ENCODE results near the gene FCGR3B.
"Not testable (repeated sequence)": the region's sequence is repeated elsewhere in the genome, so short reads cannot be mapped to it uniquely, and the experiment has no call there.

Gene FCGR3B

DNA sequence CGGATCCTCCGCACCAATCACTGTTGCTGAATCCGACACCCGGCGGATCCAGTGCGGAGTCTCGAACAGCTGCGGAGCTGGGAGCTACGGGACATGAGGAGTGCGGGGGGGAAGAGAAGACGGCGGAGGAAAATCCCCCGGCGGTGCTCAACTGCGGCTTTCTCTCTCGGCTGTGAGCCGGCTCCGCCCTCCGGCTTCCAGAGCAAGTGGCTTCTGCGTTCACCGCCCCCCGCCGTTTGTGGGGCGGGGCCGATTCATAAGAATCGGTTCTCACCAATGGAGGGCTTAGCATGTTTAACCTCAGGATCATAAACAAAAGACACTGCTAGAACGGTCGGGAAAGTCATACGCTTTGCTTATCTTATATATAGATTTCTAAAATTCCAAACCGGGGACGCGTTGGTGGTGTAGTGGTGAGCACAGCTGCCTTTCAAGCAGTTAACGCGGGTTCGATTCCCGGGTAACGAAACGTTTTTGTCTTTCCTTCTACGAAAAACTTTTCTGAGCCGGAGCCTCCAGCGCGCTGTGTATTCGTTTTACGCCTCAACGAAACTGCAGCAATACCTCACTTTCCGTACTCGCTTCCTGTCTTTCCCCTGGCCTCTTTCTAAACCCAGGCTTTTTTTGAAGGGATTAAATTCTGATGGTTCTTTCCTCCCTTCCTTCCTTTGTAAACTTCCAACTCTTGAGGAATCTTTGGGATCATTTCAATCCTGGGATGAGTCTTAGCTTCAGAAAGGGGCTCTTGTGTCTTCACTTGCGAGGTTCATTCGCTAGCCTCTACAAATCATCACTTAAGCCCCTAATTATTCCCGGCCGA is 18.4 kb downstream of the FCGR3B start:
- H3K4me3 ChIP-seq (ENCODE audit: low read depth, low read length), result peak overlapping the region; percentile 35
- H3K27ac ChIP-seq (ENCODE audit: extremely low read depth, low read depth, low read length), result peak overlapping the region; percentile 65
- H3K4me1 ChIP-seq (ENCODE audit: control insufficient read depth, insufficient read depth, low read length); CTCF ChIA-PET; H3K9me3 ChIP-seq (ENCODE audit: control insufficient read depth, insufficient read depth, low read depth, low read length); H3K36me3 ChIP-seq (ENCODE audit: control insufficient read depth in 2 of 2, insufficient read depth in 1 of 2, low read length in 2 of 2): not testable (repeated sequence)
- POLR2A ChIA-PET, result interaction anchor here (0.7 to 1.3 kb wide), 2 partner anchors 114 to 151 kb away, joined by 4 to 6 read pairs; no protein-coding TSS in a partner anchor
- TF ChIP-seq ZNF501 (tag by site-specific recombination; IDR thresholded peaks at IDR 0.05) (peak; percentile 70; the same call in 1 of the 2 replicates), KLF16 (tag by site-specific recombination; IDR thresholded peaks at IDR 0.05) (peak; percentile 44; the same call in 1 of the 2 replicates), PRDM1 (tag by site-specific recombination; IDR thresholded peaks at IDR 0.05) (peak; percentile 73), ZSCAN30 (tag by site-specific recombination; IDR thresholded peaks at IDR 0.05) (peak; percentile 76), ZFHX2 (tag by site-specific recombination; conservative IDR thresholded peaks at IDR 0.05) (0 out of 2 replicates have a peak, but pooled peaks have one; percentile 34), ZNF610 (tag by site-specific recombination; IDR thresholded peaks at IDR 0.05; ENCODE audit: borderline replicate concordance) (peak; percentile 57; the same call in 1 of the 2 replicates), SP2 (tag by site-specific recombination; IDR thresholded peaks at IDR 0.05) (peak; percentile 53), GFI1B (tag by site-specific recombination; IDR thresholded peaks at IDR 0.05) (0 out of 2 replicates have a peak, but pooled peaks have one; percentile 37), ZNF561 (tag by site-specific recombination; IDR thresholded peaks at IDR 0.05; ENCODE audit: borderline replicate concordance) (peak; percentile 61; the same call in 1 of the 2 replicates), ZNF639 (tag by site-specific recombination; IDR thresholded peaks at IDR 0.05) (peak; percentile 84), ZBTB26 (tag by site-specific recombination; optimal IDR thresholded peaks at IDR 0.05) (peak; percentile 31), ZNF341 (tag by site-specific recombination; IDR thresholded peaks at IDR 0.05; ENCODE audit: low read depth) (peak; percentile 83), ZEB2 (tag by site-specific recombination; IDR thresholded peaks at IDR 0.05) (peak; percentile 81), ZBTB20 (tag by site-specific recombination; IDR thresholded peaks at IDR 0.05) (peak; percentile 36; the same call in 1 of the 2 replicates), KLF8 (tag by site-specific recombination; IDR thresholded peaks at IDR 0.05) (0 out of 2 replicates have a peak, but pooled peaks have one; percentile 58), ZNF2 (tag by site-specific recombination; IDR thresholded peaks at IDR 0.05) (peak; percentile 88), KLF10 (tag by site-specific recombination; IDR thresholded peaks at IDR 0.05) (peak; percentile 48; the same call in 1 of the 2 replicates), ZNF184 (tag by site-specific recombination; IDR thresholded peaks at IDR 0.05) (peak; percentile 44; the same call in 1 of the 2 replicates), TRIM28 (IDR thresholded peaks at IDR 0.05; ENCODE audit: borderline replicate concordance, low read length) (peak; percentile 51; the same call in 1 of the 2 replicates), ZNF558 (tag by site-specific recombination; IDR thresholded peaks at IDR 0.05) (peak; percentile 68; the same call in 1 of the 2 replicates), ZFP37 (tag by site-specific recombination; IDR thresholded peaks at IDR 0.05) (peak; percentile 66; the same call in 1 of the 2 replicates), ZNF600 (tag by site-specific recombination; IDR thresholded peaks at IDR 0.05) (peak; percentile 85)
- TF ChIP-seq, protein P1, sequence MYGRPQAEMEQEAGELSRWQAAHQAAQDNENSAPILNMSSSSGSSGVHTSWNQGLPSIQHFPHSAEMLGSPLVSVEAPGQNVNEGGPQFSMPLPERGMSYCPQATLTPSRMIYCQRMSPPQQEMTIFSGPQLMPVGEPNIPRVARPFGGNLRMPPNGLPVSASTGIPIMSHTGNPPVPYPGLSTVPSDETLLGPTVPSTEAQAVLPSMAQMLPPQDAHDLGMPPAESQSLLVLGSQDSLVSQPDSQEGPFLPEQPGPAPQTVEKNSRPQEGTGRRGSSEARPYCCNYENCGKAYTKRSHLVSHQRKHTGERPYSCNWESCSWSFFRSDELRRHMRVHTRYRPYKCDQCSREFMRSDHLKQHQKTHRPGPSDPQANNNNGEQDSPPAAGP (tag by site-specific recombination; IDR thresholded peaks at IDR 0.05), result peak; percentile 46; the same call in 1 of the 2 replicates
- TF ChIP-seq, protein P2, sequence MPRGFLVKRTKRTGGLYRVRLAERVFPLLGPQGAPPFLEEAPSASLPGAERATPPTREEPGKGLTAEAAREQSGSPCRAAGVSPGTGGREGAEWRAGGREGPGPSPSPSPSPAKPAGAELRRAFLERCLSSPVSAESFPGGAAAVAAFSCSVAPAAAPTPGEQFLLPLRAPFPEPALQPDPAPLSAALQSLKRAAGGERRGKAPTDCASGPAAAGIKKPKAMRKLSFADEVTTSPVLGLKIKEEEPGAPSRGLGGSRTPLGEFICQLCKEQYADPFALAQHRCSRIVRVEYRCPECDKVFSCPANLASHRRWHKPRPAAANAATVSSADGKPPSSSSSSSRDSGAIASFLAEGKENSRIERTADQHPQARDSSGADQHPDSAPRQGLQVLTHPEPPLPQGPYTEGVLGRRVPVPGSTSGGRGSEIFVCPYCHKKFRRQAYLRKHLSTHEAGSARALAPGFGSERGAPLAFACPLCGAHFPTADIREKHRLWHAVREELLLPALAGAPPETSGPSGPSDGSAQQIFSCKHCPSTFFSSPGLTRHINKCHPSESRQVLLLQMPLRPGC (tag by site-specific recombination; IDR thresholded peaks at IDR 0.05), result peak; percentile 40; the same call in 1 of the 2 replicates
- TF ChIP-seq, protein P3, sequence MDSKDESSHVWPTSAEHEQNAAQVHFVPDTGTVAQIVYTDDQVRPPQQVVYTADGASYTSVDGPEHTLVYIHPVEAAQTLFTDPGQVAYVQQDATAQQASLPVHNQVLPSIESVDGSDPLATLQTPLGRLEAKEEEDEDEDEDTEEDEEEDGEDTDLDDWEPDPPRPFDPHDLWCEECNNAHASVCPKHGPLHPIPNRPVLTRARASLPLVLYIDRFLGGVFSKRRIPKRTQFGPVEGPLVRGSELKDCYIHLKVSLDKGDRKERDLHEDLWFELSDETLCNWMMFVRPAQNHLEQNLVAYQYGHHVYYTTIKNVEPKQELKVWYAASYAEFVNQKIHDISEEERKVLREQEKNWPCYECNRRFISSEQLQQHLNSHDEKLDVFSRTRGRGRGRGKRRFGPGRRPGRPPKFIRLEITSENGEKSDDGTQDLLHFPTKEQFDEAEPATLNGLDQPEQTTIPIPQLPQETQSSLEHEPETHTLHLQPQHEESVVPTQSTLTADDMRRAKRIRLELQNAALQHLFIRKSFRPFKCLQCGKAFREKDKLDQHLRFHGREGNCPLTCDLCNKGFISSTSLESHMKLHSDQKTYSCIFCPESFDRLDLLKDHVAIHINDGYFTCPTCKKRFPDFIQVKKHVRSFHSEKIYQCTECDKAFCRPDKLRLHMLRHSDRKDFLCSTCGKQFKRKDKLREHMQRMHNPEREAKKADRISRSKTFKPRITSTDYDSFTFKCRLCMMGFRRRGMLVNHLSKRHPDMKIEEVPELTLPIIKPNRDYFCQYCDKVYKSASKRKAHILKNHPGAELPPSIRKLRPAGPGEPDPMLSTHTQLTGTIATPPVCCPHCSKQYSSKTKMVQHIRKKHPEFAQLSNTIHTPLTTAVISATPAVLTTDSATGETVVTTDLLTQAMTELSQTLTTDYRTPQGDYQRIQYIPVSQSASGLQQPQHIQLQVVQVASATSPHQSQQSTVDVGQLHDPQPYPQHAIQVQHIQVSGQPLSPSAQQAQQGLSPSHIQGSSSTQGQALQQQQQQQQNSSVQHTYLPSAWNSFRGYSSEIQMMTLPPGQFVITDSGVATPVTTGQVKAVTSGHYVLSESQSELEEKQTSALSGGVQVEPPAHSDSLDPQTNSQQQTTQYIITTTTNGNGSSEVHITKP (tag by site-specific recombination; IDR thresholded peaks at IDR 0.05), result peak; percentile 50; the same call in 1 of the 2 replicates
- TF ChIP-seq, protein P4, sequence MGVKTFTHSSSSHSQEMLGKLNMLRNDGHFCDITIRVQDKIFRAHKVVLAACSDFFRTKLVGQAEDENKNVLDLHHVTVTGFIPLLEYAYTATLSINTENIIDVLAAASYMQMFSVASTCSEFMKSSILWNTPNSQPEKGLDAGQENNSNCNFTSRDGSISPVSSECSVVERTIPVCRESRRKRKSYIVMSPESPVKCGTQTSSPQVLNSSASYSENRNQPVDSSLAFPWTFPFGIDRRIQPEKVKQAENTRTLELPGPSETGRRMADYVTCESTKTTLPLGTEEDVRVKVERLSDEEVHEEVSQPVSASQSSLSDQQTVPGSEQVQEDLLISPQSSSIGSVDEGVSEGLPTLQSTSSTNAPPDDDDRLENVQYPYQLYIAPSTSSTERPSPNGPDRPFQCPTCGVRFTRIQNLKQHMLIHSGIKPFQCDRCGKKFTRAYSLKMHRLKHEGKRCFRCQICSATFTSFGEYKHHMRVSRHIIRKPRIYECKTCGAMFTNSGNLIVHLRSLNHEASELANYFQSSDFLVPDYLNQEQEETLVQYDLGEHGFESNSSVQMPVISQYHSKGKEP (tag by site-specific recombination; IDR thresholded peaks at IDR 0.05), result peak; percentile 59; the same call in 1 of the 2 replicates
